NCI-H2196 treated with DMSO at 0.1 percent for 48 hours (cell line): Measurements from ENCODE around the gene MAMDC2.
"Not testable (repeated sequence)": the region's sequence is repeated elsewhere in the genome, so short reads cannot be mapped to it uniquely, and the experiment has no call there.

Source experiments
- DNase-seq: peaks from one replicate; lab custom pipeline; 2025; ENCODE audit not compliant: unreplicated experiment; lab: John Stamatoyannopoulos, UW

The MAMDC2 gene

GRCh38 chr9:70172532-70172931 is 128.9 kb downstream of the MAMDC2 start:
- DNase-seq: no peak

- DNase-seq: no peak
Observed at GRCh38 chr9:70177121-70177520, 133.5 kb downstream of the MAMDC2 start.

- no peak for DNase-seq
Observed at GRCh38 chr9:70192707-70193106, 149.1 kb downstream of the MAMDC2 start.

- no peak for DNase-seq
Observed at GRCh38 chr9:70195456-70195855, 151.8 kb downstream of the MAMDC2 start.

GRCh38 chr9:70197216-70198044 is 153.8 kb downstream of the MAMDC2 start:
- DNase-seq: no peak

- not testable (repeated sequence) for DNase-seq
Observed at GRCh38 chr9:70204743-70205142, 161.1 kb downstream of the MAMDC2 start.

- no peak for DNase-seq
Observed at GRCh38 chr9:70205366-70206020, 161.8 kb downstream of the MAMDC2 start.

GRCh38 chr9:70217029-70217428 is 173.4 kb downstream of the MAMDC2 start:
- DNase-seq: no peak

GRCh38 chr9:70218767-70219166 is 175.1 kb downstream of the MAMDC2 start:
- DNase-seq: no peak

- DNase-seq: no peak
Observed at GRCh38 chr9:70220216-70220615, 176.6 kb downstream of the MAMDC2 start.

- no peak for DNase-seq
Observed at GRCh38 chr9:70222354-70222753, 178.7 kb downstream of the MAMDC2 start.

- DNase-seq: no peak
Observed at GRCh38 chr9:70228118-70228517, 184.5 kb downstream of the MAMDC2 start.

- no peak for DNase-seq
Observed at GRCh38 chr9:70228611-70229010, 185.0 kb downstream of the MAMDC2 start.

GRCh38 chr9:70229026-70229425 is 185.4 kb downstream of the MAMDC2 start:
- no peak for DNase-seq

GRCh38 chr9:70229579-70229978 is 185.9 kb downstream of the MAMDC2 start:
- no peak for DNase-seq

GRCh38 chr9:70232476-70232875 is 188.8 kb downstream of the MAMDC2 start:
- DNase-seq: no peak

- not testable (repeated sequence) for DNase-seq
Observed at GRCh38 chr9:70234208-70234607, 190.6 kb downstream of the MAMDC2 start.

GRCh38 chr9:70245952-70246351 is 202.3 kb downstream of the MAMDC2 start:
- DNase-seq: not testable (repeated sequence)

GRCh38 chr9:70250221-70250620 is 206.6 kb downstream of the MAMDC2 start:
- DNase-seq: no peak

- no peak for DNase-seq
Observed at GRCh38 chr9:70255486-70255885, 211.8 kb downstream of the MAMDC2 start.

- DNase-seq: no peak
Observed at GRCh38 chr9:70256123-70256551, 212.5 kb downstream of the MAMDC2 start.

GRCh38 chr9:70257502-70257901 is 213.9 kb downstream of the MAMDC2 start:
- no peak for DNase-seq
